GM19468 (cell line): ENCODE results near the gene TMEM19.
"Not testable (repeated sequence)": the region's sequence is repeated elsewhere in the genome, so short reads cannot be mapped to it uniquely, and the experiment has no call there.

ENCODE experiments used
- ATAC-seq: cut with Tn5 transposase; IDR thresholded peaks from one replicate; pipeline ENCODE4 v1.9.1; 2021; ENCODE audit warnings: mild to moderate bottlenecking, moderate library complexity, moderate number of reproducible peaks; ENCODE audit not compliant: unreplicated experiment; ENCODE audit errors: extremely low read depth

TMEM19 gene

GRCh38 chr12:71664411-71665089 lies 21.3 kb upstream of the TMEM19 start:
- ATAC-seq, result no peak

GRCh38 chr12:71665090-71665463 lies 20.8 kb upstream of the TMEM19 start:
- no peak for ATAC-seq

GRCh38 chr12:71666259-71666658 lies 19.6 kb upstream of the TMEM19 start:
- ATAC-seq, result no peak

- no peak for ATAC-seq
These were observed 14.6 kb upstream of the TMEM19 start for GRCh38 chr12:71671311-71671710.

GRCh38 chr12:71671816-71672215 lies 14.1 kb upstream of the TMEM19 start:
- no peak for ATAC-seq

- ATAC-seq, result no peak
These were observed 3.4 kb upstream of the TMEM19 start for GRCh38 chr12:71682466-71682865.

- ATAC-seq, result no peak
These were observed 2.2 kb upstream of the TMEM19 start for GRCh38 chr12:71683633-71684032.

- no peak for ATAC-seq
These were observed 1.8 kb upstream of the TMEM19 start for GRCh38 chr12:71684081-71684480.

GRCh38 chr12:71685312-71685906 lies 473 bp upstream of the TMEM19 start:
- ATAC-seq, result no peak

- ATAC-seq, result no peak
These were observed 760 bp downstream of the TMEM19 start for GRCh38 chr12:71686658-71687025.

GRCh38 chr12:71687172-71687571 lies 1.3 kb downstream of the TMEM19 start:
- not testable (repeated sequence) for ATAC-seq

GRCh38 chr12:71688961-71689570 lies 3.2 kb downstream of the TMEM19 start:
- no peak for ATAC-seq

- ATAC-seq, result no peak
These were observed 5.7 kb downstream of the TMEM19 start for GRCh38 chr12:71691504-71692129.

GRCh38 chr12:71693126-71693525 lies 7.2 kb downstream of the TMEM19 start:
- ATAC-seq, result no peak

- ATAC-seq, result not testable (repeated sequence)
These were observed 7.8 kb downstream of the TMEM19 start for GRCh38 chr12:71693651-71694050.

GRCh38 chr12:71694099-71694820 lies 8.4 kb downstream of the TMEM19 start:
- ATAC-seq, result peak; percentile 81

GRCh38 chr12:71695782-71696181 lies 9.9 kb downstream of the TMEM19 start:
- no peak for ATAC-seq

GRCh38 chr12:71702181-71702580 lies 16.3 kb downstream of the TMEM19 start:
- ATAC-seq, result not testable (repeated sequence)

GRCh38 chr12:71702590-71702989 lies 16.7 kb downstream of the TMEM19 start:
- no peak for ATAC-seq

- ATAC-seq, result no peak
These were observed 17.3 kb downstream of the TMEM19 start for GRCh38 chr12:71703206-71703605.

GRCh38 chr12:71704920-71705319 lies 19.0 kb downstream of the TMEM19 start:
- no peak for ATAC-seq
